Mammary epithelial cell (primary cell): Measurements from ENCODE around the gene CENPC.

ENCODE experiments used
- EZH2 ChIP-seq: IDR thresholded peaks from 2 replicates; pipeline ENCODE4 v1.6.1; 2012; ENCODE audit warnings: low read length, inconsistent platforms, borderline replicate concordance
- TF ChIP-seq, protein P1 (sequence below), 2 donors: IDR thresholded peaks in 1 of 2; conservative IDR thresholded peaks in 1 of 2; 2 replicates each; pipeline ENCODE4 v1.5.1; 2011 to 2012; ENCODE audit warnings: inconsistent platforms in 2 of 2, low read length in 2 of 2, mild to moderate bottlenecking in 2 of 2, control low read depth in 1 of 2, low read depth in 1 of 2; ENCODE audit not compliant: insufficient read depth in 1 of 2; ENCODE audit errors: extremely low read depth in 1 of 2

DNA sequence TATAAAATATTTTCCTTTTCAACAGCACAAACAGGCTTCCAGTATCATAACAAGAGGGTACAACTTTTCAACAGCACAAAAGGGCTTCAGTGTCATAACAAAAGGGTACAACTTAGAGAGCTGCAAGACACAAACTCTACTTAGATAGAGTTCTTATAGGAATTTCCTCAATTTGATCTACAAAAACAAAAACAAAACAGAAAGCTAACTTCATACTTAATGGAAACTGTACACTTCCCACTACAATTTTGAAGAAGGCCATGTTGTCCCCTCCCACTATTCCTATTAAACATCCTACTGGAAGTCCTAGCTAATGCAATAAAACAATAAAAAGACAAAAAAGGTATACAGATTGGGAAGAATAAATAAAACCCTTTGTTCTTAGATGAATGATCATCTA, 96.7 kb downstream of the CENPC start:
- TF ChIP-seq, protein P1, sequence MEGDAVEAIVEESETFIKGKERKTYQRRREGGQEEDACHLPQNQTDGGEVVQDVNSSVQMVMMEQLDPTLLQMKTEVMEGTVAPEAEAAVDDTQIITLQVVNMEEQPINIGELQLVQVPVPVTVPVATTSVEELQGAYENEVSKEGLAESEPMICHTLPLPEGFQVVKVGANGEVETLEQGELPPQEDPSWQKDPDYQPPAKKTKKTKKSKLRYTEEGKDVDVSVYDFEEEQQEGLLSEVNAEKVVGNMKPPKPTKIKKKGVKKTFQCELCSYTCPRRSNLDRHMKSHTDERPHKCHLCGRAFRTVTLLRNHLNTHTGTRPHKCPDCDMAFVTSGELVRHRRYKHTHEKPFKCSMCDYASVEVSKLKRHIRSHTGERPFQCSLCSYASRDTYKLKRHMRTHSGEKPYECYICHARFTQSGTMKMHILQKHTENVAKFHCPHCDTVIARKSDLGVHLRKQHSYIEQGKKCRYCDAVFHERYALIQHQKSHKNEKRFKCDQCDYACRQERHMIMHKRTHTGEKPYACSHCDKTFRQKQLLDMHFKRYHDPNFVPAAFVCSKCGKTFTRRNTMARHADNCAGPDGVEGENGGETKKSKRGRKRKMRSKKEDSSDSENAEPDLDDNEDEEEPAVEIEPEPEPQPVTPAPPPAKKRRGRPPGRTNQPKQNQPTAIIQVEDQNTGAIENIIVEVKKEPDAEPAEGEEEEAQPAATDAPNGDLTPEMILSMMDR (conservative IDR thresholded peaks at IDR 0.05 in 1 of 2, IDR thresholded peaks at IDR 0.05 in 1 of 2; ENCODE audit: extremely low read depth in 1 of 2, insufficient read depth in 1 of 2, low read depth in 1 of 2, low read length in 2 of 2), result no peak
- TF ChIP-seq EZH2, result no peak
